ENCODE results near the gene NPHP4.

NPHP4 gene

DNA sequence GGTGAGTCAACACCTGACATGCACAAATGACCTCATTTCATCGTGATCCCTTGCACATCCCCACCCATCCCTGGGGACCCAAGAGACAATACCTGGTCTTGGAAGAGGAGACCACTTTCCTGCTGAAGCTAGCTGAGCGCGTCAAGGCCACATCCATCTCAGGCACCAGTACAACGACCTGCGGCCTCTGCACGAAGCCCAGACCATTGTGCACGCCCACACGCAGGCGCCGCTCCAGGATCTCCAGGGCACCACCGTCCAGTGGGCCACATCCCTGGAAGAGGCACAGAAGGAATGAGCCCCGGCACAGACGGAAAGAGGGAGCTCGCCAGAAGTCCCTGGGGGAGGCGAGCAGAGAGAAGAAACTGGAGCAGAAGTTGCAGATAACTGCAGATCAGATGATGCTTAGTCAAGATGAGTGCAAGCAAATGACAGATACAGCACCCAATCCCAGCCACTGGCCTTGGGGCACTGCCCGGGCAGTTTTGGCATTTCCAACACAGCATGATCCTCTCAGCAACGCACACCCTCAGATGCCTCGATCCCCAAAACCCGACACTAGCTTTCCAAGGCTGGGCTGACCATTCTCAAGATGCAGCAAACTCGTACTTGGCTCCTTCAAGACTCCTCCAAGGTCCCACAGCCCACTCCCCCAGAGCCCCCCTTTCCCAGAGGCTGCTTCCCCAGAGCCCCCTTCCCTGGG, 44.1 kb downstream of the NPHP4 start:
- no peak for DNase-seq

GRCh38 chr1:5947071-5947821, 45.0 kb downstream of the NPHP4 start:
- DNase-seq = no peak

- DNase-seq = no peak
Measured at GRCh38 chr1:5945445-5945844, 46.8 kb downstream of the NPHP4 start.

DNA sequence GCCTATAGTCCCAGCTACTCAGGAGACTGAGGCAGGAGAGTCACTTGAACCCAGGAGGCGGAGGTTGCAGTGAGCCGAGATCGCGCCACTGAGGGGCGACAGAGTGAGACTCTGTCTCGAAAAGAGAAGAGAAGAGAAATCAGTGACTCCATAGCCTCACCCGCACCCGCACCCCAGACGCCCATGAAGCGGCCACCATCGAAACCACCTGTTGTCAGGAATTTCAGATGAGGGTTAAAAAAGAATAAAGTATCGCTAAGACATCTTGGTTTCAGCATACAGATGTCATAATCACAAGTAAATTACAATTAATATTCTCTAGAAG, 47.4 kb downstream of the NPHP4 start:
- DNase-seq = no peak

- no peak for DNase-seq
Measured at GRCh38 chr1:5944154-5944842, 47.9 kb downstream of the NPHP4 start.

GRCh38 chr1:5943343-5944124, 48.7 kb downstream of the NPHP4 start:
- DNase-seq = no peak

GRCh38 chr1:5941671-5942070, 50.6 kb downstream of the NPHP4 start:
- no peak for DNase-seq

- no peak for DNase-seq
Measured at GRCh38 chr1:5940723-5941407, 51.4 kb downstream of the NPHP4 start.

DNA sequence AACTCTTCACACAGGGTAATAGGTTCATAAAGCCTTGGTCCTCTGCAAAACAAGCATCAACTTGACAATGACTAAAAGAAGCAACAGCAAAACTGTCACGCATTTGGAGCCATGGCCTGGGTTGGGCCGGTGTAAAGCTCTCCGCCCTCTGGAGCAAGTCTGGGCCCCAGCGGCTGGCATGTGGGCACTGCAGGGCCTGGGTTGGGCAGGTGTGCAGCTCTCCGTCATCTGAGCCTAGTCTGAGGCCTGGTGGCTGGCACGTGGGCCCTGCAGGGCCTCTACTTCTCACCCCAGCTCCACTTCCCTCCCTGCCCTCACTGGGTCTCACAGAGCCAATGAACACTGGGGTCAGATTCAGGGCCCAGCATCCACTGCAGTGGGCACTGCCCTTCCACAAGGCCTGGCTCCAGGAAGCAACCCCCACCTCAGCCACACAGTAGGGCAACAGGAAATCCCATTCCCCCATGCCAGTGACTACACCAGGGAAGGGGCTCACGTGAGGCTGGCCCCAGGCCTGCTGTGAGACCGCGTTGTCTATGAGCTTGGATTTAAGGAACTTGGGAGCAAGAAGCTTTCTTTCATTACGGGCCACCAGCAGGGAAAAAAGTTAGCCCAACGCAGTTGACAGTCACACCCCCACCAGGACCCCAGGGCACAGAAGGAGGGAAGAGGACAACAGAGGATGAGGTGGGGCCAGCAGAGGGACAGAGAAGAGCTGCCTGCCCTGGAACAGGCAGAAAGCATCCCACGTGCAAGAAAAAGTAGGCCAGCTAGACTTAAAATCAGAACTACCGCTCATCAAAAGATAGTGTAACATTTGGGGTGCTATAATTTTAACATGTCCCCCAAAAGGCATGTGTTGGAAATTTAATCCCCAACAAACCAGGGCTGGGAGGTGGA, 52.7 kb downstream of the NPHP4 start:
- no peak for DNase-seq

DNA sequence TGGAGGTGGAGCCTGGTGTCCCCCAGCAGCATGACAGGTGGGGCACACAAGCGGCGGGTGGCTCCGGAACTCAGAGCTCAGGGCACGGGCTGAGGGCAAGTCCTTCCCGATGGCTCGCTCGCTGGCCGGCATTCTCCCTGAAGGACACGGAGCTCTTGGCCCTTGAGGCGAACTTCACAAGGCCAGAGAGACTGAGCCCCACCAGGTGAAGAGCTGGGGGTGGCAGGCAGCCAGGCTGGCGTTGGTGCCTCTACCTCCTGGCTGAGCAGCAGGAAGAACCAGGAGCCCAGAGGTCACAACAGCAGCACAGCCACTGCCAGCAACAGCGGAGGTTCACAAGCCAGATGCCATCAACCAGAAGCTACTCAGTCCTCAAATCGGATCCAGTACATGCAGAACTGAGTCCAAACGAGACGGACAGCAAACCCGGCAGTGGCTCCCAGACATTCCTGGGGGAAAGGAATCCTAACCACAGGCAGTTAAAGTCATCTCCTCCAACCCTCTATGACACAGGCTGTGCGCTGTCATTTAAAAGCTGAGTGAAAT, 54.1 kb downstream of the NPHP4 start:
- DNase-seq = peak; percentile 4

DNA sequence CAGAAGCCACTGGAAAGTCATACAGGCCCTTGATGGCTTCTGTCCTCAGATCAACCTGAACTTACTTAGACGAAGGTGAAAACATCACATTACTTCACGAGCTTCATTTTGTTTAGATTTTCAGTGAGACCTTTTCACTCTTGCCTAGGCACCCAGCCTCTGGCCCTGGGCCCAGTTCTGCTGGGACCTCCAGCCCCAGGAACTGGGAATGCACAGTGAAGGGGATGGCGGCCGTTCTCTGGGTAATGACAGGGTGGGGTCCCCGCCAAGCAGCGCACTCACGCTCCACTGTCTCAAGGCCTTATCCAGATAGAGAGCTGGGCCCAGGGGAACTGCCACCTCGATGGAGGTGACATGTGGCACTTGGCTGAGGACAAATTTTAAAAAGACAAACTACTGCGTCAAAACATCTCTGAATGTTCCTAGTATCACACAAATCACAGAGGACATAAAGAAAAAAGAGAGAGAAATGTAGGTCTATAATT, 54.8 kb downstream of the NPHP4 start:
- no peak for DNase-seq

DNA sequence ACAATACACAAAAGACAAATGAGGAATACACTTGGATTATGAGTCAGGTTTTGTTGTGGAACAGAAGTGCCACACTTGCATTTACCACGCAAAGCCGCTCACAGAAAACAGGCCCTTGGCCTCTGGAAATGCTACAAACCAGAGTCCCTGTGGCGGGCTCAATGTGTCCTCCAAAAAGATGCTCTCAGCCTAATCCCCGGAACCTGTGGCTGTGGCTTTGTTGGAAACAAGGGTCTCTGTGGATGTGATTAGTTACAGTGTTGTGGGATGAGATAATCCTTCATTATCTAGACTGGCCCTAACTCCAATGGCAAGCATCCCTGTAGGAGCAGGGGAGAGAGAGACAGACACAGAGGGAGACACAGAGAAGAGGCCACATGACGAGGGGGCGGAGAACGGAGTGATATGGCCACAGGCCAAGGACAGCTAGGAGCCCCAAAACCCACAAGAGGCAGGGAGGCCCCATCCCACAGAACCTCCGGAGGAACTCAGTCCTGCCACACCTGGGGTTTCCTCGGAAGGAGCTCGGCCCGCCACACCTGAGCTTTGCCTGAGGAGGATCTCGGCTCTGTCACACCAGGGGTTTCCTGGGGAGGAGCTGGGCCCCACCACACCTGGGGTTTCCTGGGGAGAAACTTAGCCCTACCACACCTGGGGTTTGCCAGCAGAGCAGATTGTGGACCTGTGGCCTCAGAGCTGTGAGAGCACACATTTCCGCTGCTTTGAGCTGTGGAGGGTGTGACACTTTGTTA, 55.4 kb downstream of the NPHP4 start:
- DNase-seq = no peak

DNA sequence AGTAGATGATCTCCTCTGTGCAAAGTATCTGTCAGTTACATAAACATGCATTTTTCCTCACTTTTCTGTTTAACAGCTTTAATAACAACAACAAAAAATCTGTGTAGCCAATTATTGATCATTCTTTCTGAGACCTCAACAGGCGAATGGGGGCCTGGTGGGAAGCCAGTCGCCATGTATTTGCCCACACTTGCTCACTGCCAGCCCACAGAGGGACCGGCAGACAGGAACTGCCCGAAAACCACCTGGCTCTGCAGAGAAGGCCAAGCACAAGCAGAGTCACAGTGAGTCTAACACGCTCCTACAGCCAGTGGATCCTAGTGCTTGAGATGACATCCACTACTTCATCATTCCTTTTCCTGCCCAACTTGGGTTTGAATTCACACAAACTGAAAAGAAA, 56.1 kb downstream of the NPHP4 start:
- no peak for DNase-seq

DNA sequence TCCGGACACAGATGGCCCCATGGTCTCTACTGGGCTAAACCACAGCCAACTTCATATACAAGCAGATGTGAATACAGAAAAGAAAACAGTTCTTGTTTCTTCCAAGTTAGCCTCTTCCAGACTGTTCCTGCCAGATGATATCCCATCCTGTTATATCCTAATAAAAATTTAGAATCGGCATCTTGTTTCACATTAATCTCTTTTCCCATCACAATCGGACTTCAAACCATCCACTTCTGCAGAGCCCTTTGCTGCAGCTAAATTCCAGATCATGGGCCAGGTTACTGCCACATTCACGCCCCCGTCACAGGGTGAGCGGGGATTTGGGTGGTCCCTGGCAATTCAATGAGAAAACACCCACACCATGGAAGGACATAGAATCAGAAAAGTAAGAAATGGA, 57.2 kb downstream of the NPHP4 start:
- DNase-seq = no peak

DNA sequence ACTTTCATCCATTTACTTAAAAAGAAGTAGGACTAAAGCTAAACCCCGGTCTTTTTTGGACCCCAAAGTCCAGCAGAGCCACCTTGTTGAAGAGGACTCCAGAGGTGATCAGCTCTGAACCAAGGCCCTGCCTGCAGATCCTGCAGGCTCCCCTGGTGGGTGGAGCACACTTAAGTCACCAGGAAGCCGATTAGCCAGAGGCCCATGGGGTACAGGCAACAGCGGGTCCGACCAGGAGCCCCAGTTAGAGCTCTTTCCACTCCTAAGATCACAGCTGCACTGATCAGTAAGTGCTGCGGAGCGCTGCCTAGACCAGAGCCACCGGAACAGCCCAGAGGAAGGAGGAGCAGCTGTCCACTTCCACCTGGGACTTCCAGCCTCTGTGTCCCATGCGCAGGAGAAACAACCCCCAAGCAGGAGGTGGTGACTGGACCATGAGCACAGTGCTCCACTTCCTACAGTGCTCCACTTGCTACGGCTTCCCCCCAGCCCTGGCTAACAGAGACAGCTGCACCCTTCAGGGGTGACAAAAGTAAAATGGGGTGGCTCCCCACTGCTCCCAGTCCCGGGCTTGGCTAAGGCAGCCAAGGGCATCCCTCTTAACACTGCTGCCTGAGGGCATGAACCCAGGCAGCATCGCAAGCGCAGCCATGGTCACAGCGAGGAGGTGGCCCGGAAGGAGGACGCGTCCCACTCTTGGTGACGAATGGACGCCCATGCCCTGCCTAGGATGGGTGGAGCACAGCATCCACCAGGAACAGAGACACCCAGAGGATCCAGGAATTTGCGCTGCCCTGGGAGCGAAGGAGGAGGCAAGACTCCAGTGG, 58.0 kb downstream of the NPHP4 start:
- DNase-seq = no peak

GRCh38 chr1:5933676-5934057, 58.6 kb downstream of the NPHP4 start:
- DNase-seq = no peak

DNA sequence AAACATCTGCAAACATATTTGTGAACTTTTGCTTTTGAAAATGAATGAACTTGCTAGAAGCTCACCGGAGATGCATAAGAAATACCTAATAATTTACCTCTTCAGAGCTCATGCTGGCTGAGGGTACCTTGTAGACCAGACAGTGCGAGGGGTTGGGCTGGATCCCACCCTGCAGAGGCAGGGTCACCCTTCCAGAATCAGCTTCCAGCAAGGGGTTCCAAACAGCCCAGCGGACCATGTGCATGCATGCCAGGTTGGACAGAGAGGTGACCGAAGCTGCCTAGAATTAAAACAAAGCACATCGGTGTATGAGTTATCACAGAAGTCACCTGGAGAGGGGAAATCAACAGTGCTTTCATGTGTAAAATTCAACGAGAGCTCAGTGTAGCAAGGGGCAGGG, 59.2 kb downstream of the NPHP4 start:
- DNase-seq = no peak

GRCh38 chr1:5928714-5929400, 63.4 kb downstream of the NPHP4 start:
- DNase-seq = no peak

Data from NCI-H2171 treated with DMSO at 0.1 percent for 48 hours (cell line).